ENCODE data around the gene AUTS2.

DNA sequence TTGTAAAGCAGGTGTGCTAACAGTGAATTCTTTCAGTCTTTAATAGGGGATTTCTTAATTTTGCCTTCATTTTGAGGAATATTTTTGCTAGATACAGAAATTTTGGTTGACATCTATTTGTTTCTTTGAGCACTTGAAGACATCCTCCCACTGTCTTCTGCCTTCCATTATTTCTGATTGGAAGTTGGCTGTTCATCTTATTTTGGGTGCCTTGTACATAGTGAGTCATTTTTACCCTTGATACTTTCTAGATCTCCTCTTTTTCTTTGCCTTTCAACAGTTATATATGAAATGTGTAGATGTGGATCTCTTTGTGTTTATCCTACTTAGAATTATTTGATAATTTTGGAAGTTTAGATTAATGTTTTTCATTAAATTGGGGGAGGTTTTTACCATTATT, 631.0 kb downstream of the AUTS2 start:
- no peak for TF ChIP-seq NFRKB (IDR thresholded peaks at IDR 0.05)
- TF ChIP-seq SUZ12 (IDR thresholded peaks at IDR 0.05) = no peak
- TF ChIP-seq BHLHE40 (IDR thresholded peaks at IDR 0.05; ENCODE audit: borderline replicate concordance) = no peak
- no peak for TF ChIP-seq HDGF (IDR thresholded peaks at IDR 0.05; ENCODE audit: borderline replicate concordance)
- no peak for TF ChIP-seq SP1 (IDR thresholded peaks at IDR 0.05)
- no peak for TF ChIP-seq TARDBP (IDR thresholded peaks at IDR 0.05)
